GM12878 (cell line): ENCODE measurements around the gene EN1. TPM values are rescaled to one million over a fixed set of nuclear protein-coding genes. Genes with fewer than 3 reads are reported as not detected.

Experiments used
- ATAC-seq: fragments of 200-7000 bp; cut with Tn5 transposase; 3 replicates; pipeline ENCODE4 v1.9.1; 2020; ENCODE audit warnings: mild to moderate bottlenecking, moderate library complexity
- BruUV-seq: library from RNA; stranded (reverse); fragments of 400-500 nt; replicated peaks from 2 replicates; lab custom pipeline; 2021; lab: Mats Ljungman, UMichigan
- CTCF ChIA-PET: fragments of 300-600 bp; sonication (Branson Sonifier 250); formaldehyde crosslinking; extraction: SDS; loops from one replicate; lab custom pipeline; 2021; ENCODE audit warnings: inconsistent platforms; lab: Yijun Ruan, JAX
- POLR2A ChIA-PET: fragments of 350-600 bp; formaldehyde crosslinking; extraction: SDS; loops from one replicate; lab custom pipeline; 2021; ENCODE audit warnings: inconsistent platforms; lab: Charles Lee
- RAD21 ChIA-PET: fragments of 300-600 bp; sonication (Branson Sonifier 250); formaldehyde crosslinking; loops from one replicate; lab custom pipeline; 2023; ENCODE audit warnings: antibody characterized with exemption; ENCODE audit not compliant: unreplicated experiment; lab: Charles Lee
- SMC1A ChIA-PET: fragments of 300-600 bp; sonication (Branson Sonifier 250); formaldehyde crosslinking; loops from one replicate; lab custom pipeline; 2023; ENCODE audit not compliant: unreplicated experiment, uncharacterized antibody; lab: Charles Lee
- DNase-seq: peaks from one replicate; pipeline ENCODE4 v3.0.0-alpha.2; 2011; ENCODE audit warnings: low read depth, low spot score
- FAIRE-seq: peaks from 3 replicates; lab custom pipeline; 2011; peaks lifted over from hg19 to GRCh38; lab: Jason Lieb, UNC
- H2AFZ ChIP-seq: 2 replicates; pipeline ENCODE4 v1.6.0; 2011; ENCODE audit warnings: low read depth, low read length, control low read depth; ENCODE audit not compliant: control insufficient read depth
- H3K27ac ChIP-seq: 2 replicates; pipeline ENCODE4 v1.5.1; 2011; ENCODE audit warnings: control low read depth; ENCODE audit not compliant: control insufficient read depth, insufficient read depth
- H3K27me3 ChIP-seq, 2 experiments: replicated peaks in 1 of 2; 2 replicates each; pipeline versions ENCODE4 v1.6.0 to v1.6.1; 2011; ENCODE audit warnings: low read length in 1 of 2; ENCODE audit not compliant: control insufficient read depth in 2 of 2, insufficient read depth in 2 of 2
- H3K36me3 ChIP-seq, 2 experiments: 2 replicates each; pipeline ENCODE4 v1.5.1; 2011; ENCODE audit warnings: low read length in 1 of 2; ENCODE audit not compliant: control insufficient read depth in 2 of 2, insufficient read depth in 2 of 2
- H3K4me1 ChIP-seq: 2 replicates; pipeline ENCODE4 v1.6.1; 2011; ENCODE audit warnings: mild to moderate bottlenecking, low read length, moderate library complexity, mixed read lengths; ENCODE audit not compliant: control insufficient read depth, insufficient read depth
- H3K4me2 ChIP-seq: 2 replicates; pipeline ENCODE4 v1.6.0; 2011; ENCODE audit warnings: control low read depth; ENCODE audit not compliant: control insufficient read depth, insufficient read depth
- H3K4me3 ChIP-seq: fragments of 200-600 bp; sonication (generic); 2 replicates; pipeline ENCODE4 v1.5.1; 2016
- H3K79me2 ChIP-seq: 2 replicates; pipeline ENCODE4 v1.6.0; 2011; ENCODE audit warnings: low read length; ENCODE audit not compliant: control insufficient read depth, insufficient read depth
- H3K9ac ChIP-seq: 2 replicates; pipeline ENCODE4 v1.8.0; 2011; ENCODE audit warnings: low read length, control low read depth, mixed read lengths; ENCODE audit not compliant: control insufficient read depth, insufficient read depth
- H3K9me3 ChIP-seq: replicated peaks from 3 replicates; pipeline ENCODE4 v1.5.1; 2011; ENCODE audit warnings: mild to moderate bottlenecking, low read length; ENCODE audit not compliant: control insufficient read depth, insufficient read depth
- H4K20me1 ChIP-seq: 2 replicates; pipeline ENCODE4 v1.6.0; 2011; ENCODE audit not compliant: control insufficient read depth, insufficient read depth
- BHLHE40 ChIP-seq, 2 experiments: fragments of 450-650 bp in 1 of 2; IDR thresholded peaks; 2 replicates each; pipeline ENCODE4 v1.6.1; 2011 to 2017; ENCODE audit warnings: low read depth in 2 of 2, borderline replicate concordance in 1 of 2, improper control_type of control experiment in 1 of 2, low read length in 1 of 2, mild to moderate bottlenecking in 1 of 2
- EGR1 ChIP-seq, 2 experiments: IDR thresholded peaks; 1 replicate in 1 of 2; 2 replicates in 1 of 2; pipeline ENCODE4 v1.6.1; 2011 to 2012; ENCODE audit warnings: low read depth in 2 of 2, low read length in 2 of 2, borderline replicate concordance in 1 of 2, mild to moderate bottlenecking in 1 of 2, moderate library complexity in 1 of 2
- IKZF1 ChIP-seq: fragments of 450-650 bp; conservative IDR thresholded peaks from 2 replicates; pipeline ENCODE4 v1.6.1; 2017; ENCODE audit warnings: antibody characterized with exemption, mild to moderate bottlenecking
- NR2F1 ChIP-seq: fragments of 450-650 bp; conservative IDR thresholded peaks from 2 replicates; pipeline ENCODE4 v1.6.1; 2017; ENCODE audit warnings: mild to moderate bottlenecking
- RAD21 ChIP-seq: IDR thresholded peaks from 2 replicates; pipeline ENCODE4 v1.6.1; 2011; ENCODE audit warnings: mild to moderate bottlenecking, low read depth, low read length, moderate library complexity; ENCODE audit not compliant: insufficient read depth
- RB1 ChIP-seq: fragments of 450-650 bp; formaldehyde crosslinking; IDR thresholded peaks from 2 replicates; pipeline ENCODE4 v1.6.1; 2017; ENCODE audit warnings: mild to moderate bottlenecking, borderline replicate concordance
- RUNX3 ChIP-seq: IDR thresholded peaks from 2 replicates; pipeline ENCODE4 v1.6.1; 2012; ENCODE audit warnings: low read length, inconsistent platforms
- SMC3 ChIP-seq: IDR thresholded peaks from 2 replicates; pipeline ENCODE4 v1.6.1; 2011; ENCODE audit warnings: low read length, improper control_type of control experiment, borderline replicate concordance
- WRNIP1 ChIP-seq: IDR thresholded peaks from 2 replicates; pipeline ENCODE4 v1.6.1; 2011; ENCODE audit warnings: low read depth, low read length, improper control_type of control experiment, borderline replicate concordance
- YY1 ChIP-seq: IDR thresholded peaks from 2 replicates; pipeline ENCODE4 v1.6.1; 2011; ENCODE audit warnings: low read depth, mild to moderate bottlenecking, low read length
- WGBS: methylation state at CpG from one replicate; pipeline ENCODE4 v1.1.6; 2016; ENCODE audit warnings: low lambda C conversion rate; ENCODE audit not compliant: insufficient replicate concordance, insufficient coverage; ENCODE audit errors: missing lambda C conversion rate; 5-methylcytosine and 5-hydroxymethylcytosine counted together
- in situ Hi-C: fragments of 300-500 bp; cut with MboI; formaldehyde crosslinking; loops from 9 replicates; pipeline ENCODE4 v1.14.3; 2018; ENCODE audit warnings: mixed read lengths
- intact Hi-C: fragments of 100-400 bp; cut with micrococcal nuclease; formaldehyde crosslinking; loops from one replicate; pipeline ENCODE4 v1.14.2; 2022; ENCODE audit not compliant: unreplicated experiment
- polyA plus RNA-seq, 11 experiments: library from polyadenylated mRNA; depleted of rRNA in 4 of 11; unstranded in 6 of 11; stranded (reverse) in 5 of 11; fragments of >200 nt; fragmentation: Nextera tagmentation in 4 of 11; fragmentation: Illumina TruSeq in 1 of 11; extraction: Ambion mirVana in 4 of 11; extraction: Trizol in 1 of 11; gene quantifications; 1 replicate in 1 of 11; 2 replicates in 10 of 11; pipeline versions ENCODE4 v1.2.1 to v1.2.3, GENCODE V29; 2011 to 2016; ENCODE audit warnings: inconsistent platforms in 2 of 11, missing spikeins in 2 of 11, low read depth in 1 of 11
- total RNA-seq, 4 experiments: library from RNA; depleted of rRNA in 3 of 4; stranded (reverse); fragments of >200 nt in 3 of 4; fragmentation: Illumina TruSeq in 1 of 4; extraction: Trizol in 1 of 4; gene quantifications; 2 replicates each; pipeline versions ENCODE4 v1.2.1 to v1.2.3, GENCODE V29; 2013 to 2021
- TF ChIP-seq, protein P1 (sequence below): IDR thresholded peaks from 2 replicates; pipeline ENCODE4 v1.6.1; 2012; ENCODE audit warnings: mild to moderate bottlenecking, low read depth, low read length
- TF ChIP-seq, protein P2 (sequence below), 3 experiments: IDR thresholded peaks in 2 of 3; conservative IDR thresholded peaks in 1 of 3; 2 replicates each; pipeline ENCODE4 v1.5.1; 2011; ENCODE audit warnings: low read depth in 3 of 3, low read length in 3 of 3, mild to moderate bottlenecking in 3 of 3, control low read depth in 2 of 3, moderate library complexity in 2 of 3, inconsistent platforms in 1 of 3, mixed read lengths in 1 of 3; ENCODE audit not compliant: control insufficient read depth in 2 of 3, insufficient read depth in 1 of 3; ENCODE audit errors: extremely low read depth in 1 of 3

EN1 gene
- total and polyA plus RNA-seq, 10 of the 15 experiments (the other 5 are each of a cell fraction or from before 2014, with no cell fraction given): not detected

DNA sequence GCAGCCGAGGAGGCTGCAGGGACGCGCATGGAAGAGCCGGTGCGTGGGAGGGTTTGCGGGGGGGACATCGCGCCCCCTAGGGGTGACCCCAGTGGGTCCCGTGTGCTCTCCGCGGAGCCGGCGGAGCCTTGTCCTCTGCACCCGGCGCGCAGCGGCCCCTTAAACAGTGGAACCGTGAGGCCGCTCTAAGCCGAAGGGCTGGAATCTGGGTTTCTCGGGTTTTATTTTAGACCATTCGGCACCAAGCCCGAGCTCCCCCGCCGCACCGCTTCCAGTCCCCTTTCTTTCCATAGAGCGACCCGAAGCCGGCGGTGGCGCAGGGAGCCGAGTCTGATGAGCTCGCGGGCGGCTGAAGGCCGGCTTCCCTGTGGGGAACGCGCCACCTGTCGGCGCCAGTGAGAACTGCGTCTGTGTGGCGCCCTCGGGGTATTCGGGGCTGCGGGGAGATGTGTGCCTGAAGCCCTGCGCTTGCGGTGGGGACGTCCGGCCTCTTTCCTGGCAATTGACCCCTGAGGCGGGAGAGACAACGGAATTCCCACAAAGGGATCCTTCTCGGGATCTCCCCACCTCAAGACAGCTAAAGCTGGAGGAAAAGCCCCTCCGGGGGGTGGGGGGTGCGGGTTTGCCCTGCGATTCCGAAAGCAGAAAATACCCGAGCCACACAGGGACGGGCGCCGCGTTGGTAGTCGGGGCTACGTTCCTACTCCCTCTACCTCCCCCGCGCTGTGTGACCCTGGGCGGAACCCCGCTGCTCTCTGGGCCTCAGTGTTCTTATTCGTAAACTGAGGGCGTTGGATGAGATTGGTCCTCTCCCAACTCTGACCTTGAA lies 8.2 kb upstream of the EN1 start:
- no peak for DNase-seq
- H3K79me2 ChIP-seq: no peaks in the 10 kb centered on the region
- H3K9ac ChIP-seq: no peak overlapping the region
- ATAC-seq: peak; percentile 98
- ChIA-PET RAD21 (interaction anchor here (0.6 to 1.4 kb wide), 9 partner anchors 93 to 823 kb away, joined by 3 to 21 read pairs (median 4); no protein-coding TSS in a partner anchor), POLR2A (no interaction called here), CTCF (interaction anchor here (0.6 to 3.0 kb wide), 34 partner anchors 9 to 853 kb away, joined by 3 to 47 read pairs (median 4); no protein-coding TSS in a partner anchor), SMC1A (interaction anchor here (0.6 to 1.2 kb wide), 5 partner anchors 322 to 809 kb away, joined by 3 to 7 read pairs (median 4); no protein-coding TSS in a partner anchor)
- no peak overlapping the region; the same call in 1 of the 2 replicates for H3K4me3 ChIP-seq
- no peak overlapping the region; the same call in 1 of the 2 replicates for H2AFZ ChIP-seq
- H3K4me1 ChIP-seq: no peaks in the 10 kb centered on the region
- H3K27ac ChIP-seq: no peak overlapping the region
- WGBS: 14% methylated on average over 59 of the region's 69 CpGs
- H3K27me3 ChIP-seq: peaks cover 18 to 35% of the 10 kb centered on the region in 2 experiments
- H3K9me3 ChIP-seq: no peaks in the 10 kb centered on the region
- intact Hi-C loops (loop anchor here (1.0 to 5.0 kb wide), 3 partner anchors 319 to 808 kb away; no protein-coding TSS in a partner anchor), in situ Hi-C loops (loop anchor here (25.0 kb wide), 1 partner anchor 818 kb away; no protein-coding TSS in a partner anchor)
- BruUV-seq: no TSS peak
- FAIRE-seq: peak; percentile 69
- TF ChIP-seq, protein P1, sequence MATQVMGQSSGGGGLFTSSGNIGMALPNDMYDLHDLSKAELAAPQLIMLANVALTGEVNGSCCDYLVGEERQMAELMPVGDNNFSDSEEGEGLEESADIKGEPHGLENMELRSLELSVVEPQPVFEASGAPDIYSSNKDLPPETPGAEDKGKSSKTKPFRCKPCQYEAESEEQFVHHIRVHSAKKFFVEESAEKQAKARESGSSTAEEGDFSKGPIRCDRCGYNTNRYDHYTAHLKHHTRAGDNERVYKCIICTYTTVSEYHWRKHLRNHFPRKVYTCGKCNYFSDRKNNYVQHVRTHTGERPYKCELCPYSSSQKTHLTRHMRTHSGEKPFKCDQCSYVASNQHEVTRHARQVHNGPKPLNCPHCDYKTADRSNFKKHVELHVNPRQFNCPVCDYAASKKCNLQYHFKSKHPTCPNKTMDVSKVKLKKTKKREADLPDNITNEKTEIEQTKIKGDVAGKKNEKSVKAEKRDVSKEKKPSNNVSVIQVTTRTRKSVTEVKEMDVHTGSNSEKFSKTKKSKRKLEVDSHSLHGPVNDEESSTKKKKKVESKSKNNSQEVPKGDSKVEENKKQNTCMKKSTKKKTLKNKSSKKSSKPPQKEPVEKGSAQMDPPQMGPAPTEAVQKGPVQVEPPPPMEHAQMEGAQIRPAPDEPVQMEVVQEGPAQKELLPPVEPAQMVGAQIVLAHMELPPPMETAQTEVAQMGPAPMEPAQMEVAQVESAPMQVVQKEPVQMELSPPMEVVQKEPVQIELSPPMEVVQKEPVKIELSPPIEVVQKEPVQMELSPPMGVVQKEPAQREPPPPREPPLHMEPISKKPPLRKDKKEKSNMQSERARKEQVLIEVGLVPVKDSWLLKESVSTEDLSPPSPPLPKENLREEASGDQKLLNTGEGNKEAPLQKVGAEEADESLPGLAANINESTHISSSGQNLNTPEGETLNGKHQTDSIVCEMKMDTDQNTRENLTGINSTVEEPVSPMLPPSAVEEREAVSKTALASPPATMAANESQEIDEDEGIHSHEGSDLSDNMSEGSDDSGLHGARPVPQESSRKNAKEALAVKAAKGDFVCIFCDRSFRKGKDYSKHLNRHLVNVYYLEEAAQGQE: no peak
- TF ChIP-seq IKZF1 (peak; percentile 33; the same call in 1 of the 2 replicates), EGR1 (IDR thresholded peaks at IDR 0.05; ENCODE audit: borderline replicate concordance in 1 of 2, low read depth in 2 of 2, low read length in 2 of 2) (peak in 1 of 2 experiments; percentile 87; a peak in 2 of 3 replicates), RAD21 (peak; percentile 81), NR2F1 (peak; percentile 76; the same call in 1 of the 2 replicates), WRNIP1 (no peak), SMC3 (peak; percentile 85), BHLHE40 (IDR thresholded peaks at IDR 0.05; ENCODE audit: borderline replicate concordance in 1 of 2, low read depth in 2 of 2, low read length in 1 of 2) (0 out of 4 replicates have a peak, but pooled peaks of 1 of the 2 experiments have one; percentile 15), YY1 (peak; percentile 55), RB1 (no peak), RUNX3 (peak; percentile 6; the same call in 1 of the 2 replicates)
- TF ChIP-seq, protein P2, sequence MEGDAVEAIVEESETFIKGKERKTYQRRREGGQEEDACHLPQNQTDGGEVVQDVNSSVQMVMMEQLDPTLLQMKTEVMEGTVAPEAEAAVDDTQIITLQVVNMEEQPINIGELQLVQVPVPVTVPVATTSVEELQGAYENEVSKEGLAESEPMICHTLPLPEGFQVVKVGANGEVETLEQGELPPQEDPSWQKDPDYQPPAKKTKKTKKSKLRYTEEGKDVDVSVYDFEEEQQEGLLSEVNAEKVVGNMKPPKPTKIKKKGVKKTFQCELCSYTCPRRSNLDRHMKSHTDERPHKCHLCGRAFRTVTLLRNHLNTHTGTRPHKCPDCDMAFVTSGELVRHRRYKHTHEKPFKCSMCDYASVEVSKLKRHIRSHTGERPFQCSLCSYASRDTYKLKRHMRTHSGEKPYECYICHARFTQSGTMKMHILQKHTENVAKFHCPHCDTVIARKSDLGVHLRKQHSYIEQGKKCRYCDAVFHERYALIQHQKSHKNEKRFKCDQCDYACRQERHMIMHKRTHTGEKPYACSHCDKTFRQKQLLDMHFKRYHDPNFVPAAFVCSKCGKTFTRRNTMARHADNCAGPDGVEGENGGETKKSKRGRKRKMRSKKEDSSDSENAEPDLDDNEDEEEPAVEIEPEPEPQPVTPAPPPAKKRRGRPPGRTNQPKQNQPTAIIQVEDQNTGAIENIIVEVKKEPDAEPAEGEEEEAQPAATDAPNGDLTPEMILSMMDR (IDR thresholded peaks at IDR 0.05 in 2 of 3, conservative IDR thresholded peaks at IDR 0.05 in 1 of 3; ENCODE audit: control insufficient read depth in 2 of 3, extremely low read depth in 1 of 3, insufficient read depth in 1 of 3, low read depth in 3 of 3, low read length in 3 of 3): peak; percentile 88 to 94 (median 88)
- TF ChIP-seq, all 136 proteins: peak for 9
- Histone ChIP-seq H4K20me1 (no peaks in the 10 kb centered on the region), H3K36me3 (no peaks in the 10 kb centered on the region), H3K4me2 (peak overlapping the region; percentile 62)
